Uterus (tissue), 4 donors: ENCODE data around the gene PIAS4. TPM values are rescaled to one million over a fixed set of nuclear protein-coding genes. Genes with fewer than 3 reads are reported as not detected.

Experiments used
- DNase-seq, 2 donors: peaks; one replicate each; pipeline ENCODE4 v3.0.0-alpha.2; 2019 to 2020
- H3K27ac ChIP-seq, 2 donors: fragments of 200-600 bp; sonication (generic); 1 replicate in 1 of 2; 2 replicates in 1 of 2; pipeline ENCODE4 v1.5.1; 2016 to 2018
- H3K27me3 ChIP-seq, 2 donors: fragments of 200-600 bp; sonication (generic); one replicate each; pipeline ENCODE4 v1.5.1; 2018 to 2019; ENCODE audit warnings: control low read depth in 1 of 2
- H3K36me3 ChIP-seq, 2 donors: fragments of 200-600 bp; sonication (generic); one replicate each; pipeline ENCODE4 v1.5.1; 2019; ENCODE audit warnings: control low read depth in 1 of 2
- H3K4me1 ChIP-seq, 2 donors: fragments of 200-600 bp; sonication (generic); one replicate each; pipeline ENCODE4 v1.5.1; 2018 to 2019; ENCODE audit warnings: control low read depth in 1 of 2
- H3K4me3 ChIP-seq, 2 donors: fragments of 200-600 bp; sonication (generic); 1 replicate in 1 of 2; 2 replicates in 1 of 2; pipeline ENCODE4 v1.5.1; 2018 to 2019; ENCODE audit warnings: mild to moderate bottlenecking in 1 of 2
- H3K9me3 ChIP-seq, 2 donors: fragments of 200-600 bp; sonication (generic); one replicate each; pipeline ENCODE4 v1.5.1; 2019; ENCODE audit warnings: control low read depth in 1 of 2
- CTCF ChIP-seq, 4 experiments: fragments of 200-600 bp in 2 of 4; fragments of 450-650 bp in 2 of 4; sonication (generic) in 2 of 4; IDR thresholded peaks; one replicate each; pipeline ENCODE4 v1.5.1; 2016 to 2019; ENCODE audit warnings: antibody characterized with exemption in 4 of 4, mild to moderate bottlenecking in 2 of 4, moderate library complexity in 1 of 4
- POLR2A ChIP-seq, 2 donors: fragments of 450-650 bp; IDR thresholded peaks; one replicate each; pipeline ENCODE4 v1.6.1; 2016; ENCODE audit warnings: antibody characterized with exemption in 2 of 2, mild to moderate bottlenecking in 1 of 2, moderate library complexity in 1 of 2
- intact Hi-C: fragments of 100-400 bp; cut with DNase I; formaldehyde crosslinking; loops from one replicate; pipeline ENCODE4 v1.15.1; 2023; ENCODE audit warnings: low total_unique reads
- total RNA-seq, 4 donors: library from RNA; depleted of rRNA in 3 of 4; stranded (reverse); fragments of >200 nt in 3 of 4; gene quantifications; one replicate each; pipeline versions ENCODE4 v1.1.0 to v1.2.4, GENCODE V29; 2014 to 2023
- donor health status: DM: yes; HTN: yes; CAD: no.

The PIAS4 gene
- total RNA-seq, 4 donors from 2014 or later = 10.0 to 39.4 (median 23.4) TPM

DNA sequence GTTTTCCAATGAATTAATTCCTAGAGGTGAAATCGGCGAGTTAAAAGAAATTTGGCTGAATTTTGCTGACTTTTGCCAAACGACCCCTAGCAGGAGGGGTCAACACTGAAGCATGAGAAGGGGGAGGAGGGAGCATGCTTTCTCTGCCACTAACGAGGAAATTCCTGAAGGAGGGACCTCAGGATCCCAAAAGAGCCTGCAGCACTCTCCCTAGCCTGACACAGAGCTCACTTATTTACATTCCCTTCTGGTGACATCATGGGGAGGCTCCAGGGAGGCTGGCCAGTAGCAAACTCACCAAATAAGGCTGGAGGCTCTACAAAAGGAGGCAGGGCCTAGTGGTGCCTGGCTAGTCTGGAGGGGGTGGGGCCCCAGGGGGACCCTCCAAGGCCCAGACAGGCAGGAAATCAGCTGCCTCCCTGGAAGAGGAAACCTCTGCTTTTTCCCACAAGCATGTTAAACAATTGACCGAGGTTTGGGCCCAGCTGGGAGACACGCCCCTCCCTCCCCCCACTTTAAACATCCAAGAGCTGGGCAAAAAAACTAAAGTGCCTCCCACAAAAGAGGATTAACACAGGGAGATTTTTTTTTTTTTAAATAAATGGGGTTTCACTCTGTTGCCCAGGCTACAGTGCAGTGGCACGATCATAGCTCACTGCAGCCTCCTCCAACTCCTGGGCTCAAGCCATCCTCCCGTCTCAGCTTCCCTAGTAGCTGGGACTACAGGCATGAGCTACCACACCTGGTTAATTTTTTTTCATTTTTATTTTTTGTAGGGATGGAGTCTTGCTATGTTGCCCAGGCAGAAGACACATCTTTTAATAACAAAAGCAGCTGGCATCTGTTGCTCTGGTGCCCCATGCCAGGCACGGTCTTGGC, 38.7 kb upstream of the PIAS4 start:
- TF ChIP-seq CTCF (IDR thresholded peaks at IDR 0.05) (peak in 1 of 4 experiments; percentile 5), POLR2A (IDR thresholded peaks at IDR 0.05) (peak; percentile 74 to 85)
- H3K27ac ChIP-seq = peak overlapping the region; percentile 94 to 99
- no peaks in the 10 kb centered on the region for H3K9me3 ChIP-seq
- H3K4me1 ChIP-seq = peaks cover 12 to 39% of the 10 kb centered on the region in 2 donors
- intact Hi-C loops = no loop called here
- no peaks in the 10 kb centered on the region for H3K36me3 ChIP-seq
- DNase-seq = peak; percentile 90 to 97
- peak overlapping the region in 1 of 2 donors; percentile 69 for H3K4me3 ChIP-seq
- no peaks in the 10 kb centered on the region for H3K27me3 ChIP-seq

DNA sequence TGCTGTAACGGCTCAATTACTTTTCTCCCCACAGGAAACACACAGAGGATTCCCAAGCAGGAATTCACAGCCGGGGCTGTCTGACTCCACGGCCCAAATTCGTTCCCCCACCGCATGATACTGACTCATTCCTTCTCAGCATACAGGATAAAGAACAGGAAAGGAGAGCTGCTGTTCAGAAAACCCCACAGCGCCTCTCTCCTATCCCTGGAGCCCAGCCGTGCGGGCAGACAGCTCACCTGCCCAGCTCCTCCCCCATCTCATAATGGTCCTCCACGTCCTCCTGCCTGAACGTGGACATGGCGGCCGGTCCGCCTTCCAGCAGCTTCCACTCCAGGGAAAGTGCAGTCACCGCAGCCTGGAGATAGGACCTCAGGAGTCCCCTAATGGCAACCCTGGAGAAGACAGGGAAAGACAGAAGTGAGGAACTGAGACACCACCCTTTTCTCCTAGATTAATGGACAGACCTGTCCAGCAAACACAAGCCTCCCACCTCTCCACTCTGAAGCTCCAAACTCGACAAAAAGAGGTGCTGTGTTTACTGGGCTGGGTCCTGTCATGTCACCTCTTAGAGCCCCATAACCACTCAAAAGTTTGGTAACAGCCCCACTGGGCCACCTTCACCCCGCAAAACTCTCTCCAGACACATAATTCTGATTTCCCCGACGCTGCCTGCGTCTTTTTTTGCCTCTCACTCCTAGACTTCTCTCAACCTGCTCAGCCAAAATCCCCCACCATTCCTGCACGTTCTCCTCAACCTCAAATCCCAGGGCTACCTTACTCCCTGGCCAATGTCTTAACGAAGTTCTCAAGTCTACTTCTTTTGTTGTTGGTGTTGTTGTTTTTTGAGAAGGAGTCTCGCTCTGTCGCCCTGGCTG, 37.9 kb upstream of the PIAS4 start:
- TF ChIP-seq POLR2A (IDR thresholded peaks at IDR 0.05) (peak in 1 of 2 donors; percentile 24), CTCF (IDR thresholded peaks at IDR 0.05) (peak in 1 of 4 experiments; percentile 1)
- no peaks in the 10 kb centered on the region for H3K27me3 ChIP-seq
- intact Hi-C loops = no loop called here
- DNase-seq = peak in 1 of 2 donors; percentile 61
- H3K4me3 ChIP-seq = peak overlapping the region; percentile 69 to 95
- H3K4me1 ChIP-seq = peaks cover 12 to 39% of the 10 kb centered on the region in 2 donors
- H3K36me3 ChIP-seq = no peaks in the 10 kb centered on the region
- peak overlapping the region; percentile 94 to 99 for H3K27ac ChIP-seq
- H3K9me3 ChIP-seq = no peaks in the 10 kb centered on the region

GRCh38 chr19:3970313-3970807, 37.2 kb upstream of the PIAS4 start:
- intact Hi-C loops = no loop called here
- Histone ChIP-seq H3K4me1 (peaks cover 12 to 34% of the 10 kb centered on the region in 2 donors), H3K36me3 (no peaks in the 10 kb centered on the region), H3K9me3 (no peaks in the 10 kb centered on the region), H3K27ac (peak overlapping the region; percentile 94 to 99), H3K4me3 (peak overlapping the region; percentile 69 to 95), H3K27me3 (no peaks in the 10 kb centered on the region)
- DNase-seq = peak in 1 of 2 donors; percentile 56
- TF ChIP-seq POLR2A (IDR thresholded peaks at IDR 0.05) (no peak), CTCF (IDR thresholded peaks at IDR 0.05) (no peak)

- TF ChIP-seq CTCF (IDR thresholded peaks at IDR 0.05) = peak in 2 of 4 experiments; percentile 22 to 35
- TF ChIP-seq POLR2A (IDR thresholded peaks at IDR 0.05) = peak; percentile 99 to 100
- no peaks in the 10 kb centered on the region for H3K36me3 ChIP-seq
- peak within 1 kb of the TSS; percentile 94 to 99 for H3K27ac ChIP-seq
- intact Hi-C loops = no loop called here
- H3K4me3 ChIP-seq = peak within 1 kb of the TSS; percentile 69 to 95
- H3K9me3 ChIP-seq = no peaks in the 10 kb centered on the region
- peak; percentile 98 for DNase-seq
- H3K27me3 ChIP-seq = no peaks in the 10 kb centered on the region
- peaks cover 12 to 34% of the 10 kb centered on the region in 2 donors for H3K4me1 ChIP-seq
Observed at GRCh38 chr19:3970808-3971598, 36.5 kb upstream of the PIAS4 start, which contains the start of gene DAPK3. DAPK3 (minus strand) TSS chr19:3971099; CDS start chr19:3969735, 1,364 bp downstream.
